Measurements from ENCODE around the gene HOXA7. TPM values are rescaled to one million over a fixed set of nuclear protein-coding genes. Genes with fewer than 3 reads are reported as not detected.

HOXA7 gene
- polyA plus RNA-seq, 1 of the 3 experiments (the other 2 are of a cell fraction): not detected

DNA sequence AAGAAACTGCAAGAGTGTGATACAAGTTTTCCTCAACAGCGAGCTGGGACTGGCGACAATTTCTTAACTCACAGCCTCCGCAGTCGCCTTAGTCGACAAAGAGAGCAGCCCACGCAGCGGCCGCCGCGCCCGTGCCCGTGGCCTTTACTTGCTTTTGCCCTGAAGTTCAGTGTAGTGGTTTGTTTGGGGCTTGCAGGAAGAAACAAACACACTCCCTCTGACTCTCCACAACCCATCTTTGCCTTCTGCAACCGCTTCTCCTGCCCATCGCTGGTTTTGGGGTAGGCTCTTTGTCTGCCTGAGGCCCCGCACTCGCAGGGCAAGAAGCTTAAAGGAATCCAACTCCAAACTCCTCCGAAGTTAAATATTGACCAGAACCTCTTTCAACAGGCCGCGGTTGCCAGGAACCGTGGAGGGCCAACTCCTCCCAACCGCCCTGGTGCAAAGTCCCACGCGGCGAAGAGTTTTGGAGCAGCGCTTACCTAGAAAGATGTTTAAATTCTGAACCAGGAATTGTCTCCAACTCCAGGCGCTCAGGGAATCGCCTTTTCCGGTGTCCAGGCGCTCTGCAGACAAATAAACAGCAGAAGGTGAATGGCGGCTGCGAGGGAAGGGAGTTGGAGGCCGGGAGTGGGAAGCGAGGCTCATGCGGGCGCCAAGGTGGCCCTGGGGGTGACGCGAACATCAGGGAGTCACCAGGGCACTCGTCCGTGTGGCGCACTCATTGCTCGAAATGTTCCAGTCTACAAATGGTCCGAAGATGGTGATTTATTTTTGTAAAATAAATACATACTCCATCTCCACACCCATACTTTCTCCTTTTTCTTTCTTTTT lies 34.2 kb downstream of the HOXA7 start:
- Histone ChIP-seq H3K36me3 (replicated peaks in 1 of 2; ENCODE audit: control insufficient read depth in 1 of 2, insufficient read depth in 2 of 2, low read length in 1 of 2) (no peaks in the 10 kb centered on the region), H3K9me2 (no peaks in the 10 kb centered on the region), H3K27ac (ENCODE audit: low read depth in 2 of 2, low read length in 1 of 2) (no peak overlapping the region), H3K4me1 (ENCODE audit: control insufficient read depth in 1 of 2, insufficient read depth in 2 of 2, low read depth in 1 of 2, low read length in 1 of 2) (no peaks in the 10 kb centered on the region), H3K27me3 (ENCODE audit: insufficient read depth) (peaks cover 98% of the 10 kb centered on the region), H3K79me2 (ENCODE audit: insufficient read depth) (no peaks in the 10 kb centered on the region), H3F3A (replicated peaks; ENCODE audit: insufficient read depth) (no peaks in the 10 kb centered on the region), H3K9me3 (no peaks in the 10 kb centered on the region), H3K4me2 (no peak overlapping the region), H4K20me1 (ENCODE audit: insufficient read depth) (no peaks in the 10 kb centered on the region), H2AFZ (ENCODE audit: low read depth) (no peak overlapping the region), H3K9ac (no peak overlapping the region), H3K4me3 (ENCODE audit: low read depth in 2 of 2, low read length in 1 of 2) (no peak overlapping the region)
- POLR2A ChIA-PET: no interaction called here
- CTCF ChIA-PET: interaction anchor here (0.9 to 2.8 kb wide), 4 partner anchors 9 to 39 kb away, joined by 3 to 13 read pairs (median 3); partner anchors contain the start of gene HOXA3
- DNase-seq: no peak
- 12% methylated on average over 42 of the region's 42 CpGs for WGBS (ENCODE audit: low lambda C conversion rate)
- TF ChIP-seq RCOR1 (IDR thresholded peaks at IDR 0.05; ENCODE audit: low read length) (no peak), FOXM1 (IDR thresholded peaks at IDR 0.05; ENCODE audit: low read depth) (no peak), TCF12 (IDR thresholded peaks at IDR 0.05) (no peak), CHD2 (IDR thresholded peaks at IDR 0.05; ENCODE audit: low read length, partially characterized antibody) (no peak), EP300 (IDR thresholded peaks at IDR 0.05; ENCODE audit: borderline replicate concordance in 1 of 2, low read depth in 1 of 2, low read length in 1 of 2) (no peak), TAF1 (IDR thresholded peaks at IDR 0.05; ENCODE audit: borderline replicate concordance, low read depth, low read length) (no peak), MXI1 (IDR thresholded peaks at IDR 0.05; ENCODE audit: low read depth, low read length) (no peak), SMC3 (IDR thresholded peaks at IDR 0.05; ENCODE audit: low read depth, low read length) (no peak), GATA2 (CRISPR knock-in tag; IDR thresholded peaks at IDR 0.05) (no peak), FOSL2 (IDR thresholded peaks at IDR 0.05; ENCODE audit: borderline replicate concordance, low read depth) (no peak), NRF1 (IDR thresholded peaks at IDR 0.05; ENCODE audit: low read depth, low read length) (no peak), RXRA (IDR thresholded peaks at IDR 0.05; ENCODE audit: borderline replicate concordance, low read depth) (no peak), YY1 (IDR thresholded peaks at IDR 0.05; ENCODE audit: low read depth) (no peak), NFIC (IDR thresholded peaks at IDR 0.05; ENCODE audit: borderline replicate concordance) (no peak), SIN3A (IDR thresholded peaks at IDR 0.05; ENCODE audit: borderline replicate concordance, low read depth, low read length) (no peak), ELF1 (IDR thresholded peaks at IDR 0.05) (no peak), MEF2A (IDR thresholded peaks at IDR 0.05; ENCODE audit: borderline replicate concordance, low read depth) (no peak), GABPA (IDR thresholded peaks at IDR 0.05; ENCODE audit: low read depth) (no peak)
- TF ChIP-seq, protein P1, sequence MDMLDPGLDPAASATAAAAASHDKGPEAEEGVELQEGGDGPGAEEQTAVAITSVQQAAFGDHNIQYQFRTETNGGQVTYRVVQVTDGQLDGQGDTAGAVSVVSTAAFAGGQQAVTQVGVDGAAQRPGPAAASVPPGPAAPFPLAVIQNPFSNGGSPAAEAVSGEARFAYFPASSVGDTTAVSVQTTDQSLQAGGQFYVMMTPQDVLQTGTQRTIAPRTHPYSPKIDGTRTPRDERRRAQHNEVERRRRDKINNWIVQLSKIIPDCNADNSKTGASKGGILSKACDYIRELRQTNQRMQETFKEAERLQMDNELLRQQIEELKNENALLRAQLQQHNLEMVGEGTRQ (IDR thresholded peaks at IDR 0.05; ENCODE audit: borderline replicate concordance, low read depth, low read length): no peak
- TF ChIP-seq, protein P2, sequence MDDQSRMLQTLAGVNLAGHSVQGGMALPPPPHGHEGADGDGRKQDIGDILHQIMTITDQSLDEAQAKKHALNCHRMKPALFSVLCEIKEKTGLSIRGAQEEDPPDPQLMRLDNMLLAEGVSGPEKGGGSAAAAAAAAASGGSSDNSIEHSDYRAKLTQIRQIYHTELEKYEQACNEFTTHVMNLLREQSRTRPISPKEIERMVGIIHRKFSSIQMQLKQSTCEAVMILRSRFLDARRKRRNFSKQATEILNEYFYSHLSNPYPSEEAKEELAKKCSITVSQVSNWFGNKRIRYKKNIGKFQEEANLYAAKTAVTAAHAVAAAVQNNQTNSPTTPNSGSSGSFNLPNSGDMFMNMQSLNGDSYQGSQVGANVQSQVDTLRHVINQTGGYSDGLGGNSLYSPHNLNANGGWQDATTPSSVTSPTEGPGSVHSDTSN (IDR thresholded peaks at IDR 0.05): no peak

All from SK-N-SH (cell line).